BJ (cell line): ENCODE measurements around the gene SLC24A4. TPM values are rescaled to one million over a fixed set of nuclear protein-coding genes. Genes with fewer than 3 reads are reported as not detected.

ENCODE experiments used
- CTCF ChIA-PET: fragments of 350-600 bp; formaldehyde crosslinking; extraction: SDS; loops from one replicate; lab custom pipeline; 2021; ENCODE audit warnings: antibody characterized with exemption, inconsistent platforms; lab: Yijun Ruan, JAX
- POLR2A ChIA-PET: fragments of 300-600 bp; sonication (Branson Sonifier 250); formaldehyde crosslinking; extraction: SDS; loops from one replicate; lab custom pipeline; 2021; ENCODE audit warnings: antibody characterized with exemption; lab: Charles Lee
- DNase-seq: peaks from one replicate; pipeline ENCODE4 v3.0.0-alpha.2; 2011; ENCODE audit warnings: low read depth
- H3K27me3 ChIP-seq: 2 replicates; pipeline ENCODE4 v1.6.0; 2011; ENCODE audit warnings: low read length; ENCODE audit not compliant: control insufficient read depth, insufficient read depth
- H3K36me3 ChIP-seq: 2 replicates; pipeline ENCODE4 v1.5.1; 2011; ENCODE audit warnings: low read length; ENCODE audit not compliant: control insufficient read depth, insufficient read depth
- H3K4me3 ChIP-seq: 2 replicates; pipeline ENCODE4 v1.5.1; 2011; ENCODE audit warnings: low read depth, mild to moderate bottlenecking, control low read depth, low read length
- CTCF ChIP-seq: IDR thresholded peaks from 2 replicates; pipeline ENCODE4 v1.5.1; 2011; ENCODE audit warnings: low read depth, mild to moderate bottlenecking, control low read depth, inconsistent platforms, low read length, moderate library complexity; ENCODE audit not compliant: insufficient read depth
- polyA plus RNA-seq: library from polyadenylated mRNA; depleted of rRNA; stranded (reverse); fragments of >200 nt; gene quantifications from 2 replicates; pipeline ENCODE4 v1.2.3, GENCODE V29; 2011

The SLC24A4 gene
- polyA plus RNA-seq, 1 experiment, result not detected

GRCh38 chr14:92339426-92339825, 16.5 kb downstream of the SLC24A4 start:
- POLR2A ChIA-PET, result no interaction called here
- Histone ChIP-seq H3K27me3 (peaks cover 13% of the 10 kb centered on the region), H3K4me3 (no peak overlapping the region), H3K36me3 (no peaks in the 10 kb centered on the region)
- DNase-seq, result no peak
- CTCF ChIA-PET, result no interaction called here
- no peak for TF ChIP-seq CTCF

- Histone ChIP-seq H3K36me3 (no peaks in the 10 kb centered on the region), H3K27me3 (peaks cover 11% of the 10 kb centered on the region), H3K4me3 (no peak overlapping the region)
- no peak for DNase-seq
- no peak for TF ChIP-seq CTCF
- POLR2A ChIA-PET, result no interaction called here
- CTCF ChIA-PET, result interaction anchor here (1.3 kb wide), 1 partner anchor 17 kb away, joined by 3 read pairs; no protein-coding TSS in a partner anchor
These were observed 17.1 kb downstream of the SLC24A4 start for GRCh38 chr14:92340071-92340470.

- POLR2A ChIA-PET, result no interaction called here
- no peak for TF ChIP-seq CTCF
These were observed 18.0 kb downstream of the SLC24A4 start for GRCh38 chr14:92340931-92341330.

GRCh38 chr14:92341791-92342190, 18.8 kb downstream of the SLC24A4 start:
- DNase-seq, result no peak
- POLR2A ChIA-PET, result no interaction called here
- no peak for TF ChIP-seq CTCF
- CTCF ChIA-PET, result interaction anchor here (1.3 to 1.4 kb wide), 2 partner anchors 27 to 49 kb away, joined by 3 to 4 read pairs; no protein-coding TSS in a partner anchor
- H3K27me3 ChIP-seq, result peaks cover 11% of the 10 kb centered on the region
- H3K36me3 ChIP-seq, result no peaks in the 10 kb centered on the region
- H3K4me3 ChIP-seq, result no peak overlapping the region

More at GRCh38 chr14:92340931-92341330, 18.0 kb downstream of the SLC24A4 start:
- Histone ChIP-seq H3K27me3 (peaks cover 11% of the 10 kb centered on the region), H3K36me3 (no peaks in the 10 kb centered on the region), H3K4me3 (no peak overlapping the region)
- CTCF ChIA-PET, result interaction anchor here (1.3 to 1.4 kb wide), 2 partner anchors 16 to 50 kb away, joined by 3 to 4 read pairs; no protein-coding TSS in a partner anchor
- DNase-seq, result no peak

- no peak for TF ChIP-seq CTCF
- CTCF ChIA-PET, result no interaction called here
- H3K27me3 ChIP-seq, result no peaks in the 10 kb centered on the region; the same call in 1 of the 2 replicates
- no peaks in the 10 kb centered on the region for H3K36me3 ChIP-seq
- POLR2A ChIA-PET, result interaction anchor here (0.6 kb wide), 1 partner anchor 26 kb away, joined by 9 read pairs; no protein-coding TSS in a partner anchor
- no peak for DNase-seq
- H3K4me3 ChIP-seq, result no peak overlapping the region
These were observed 25.2 kb downstream of the SLC24A4 start for GRCh38 chr14:92348154-92348553.
